SU-DHL-6 (cell line): ENCODE data around the gene ABR.
"Not testable (repeated sequence)": the region's sequence is repeated elsewhere in the genome, so short reads cannot be mapped to it uniquely, and the experiment has no call there.

Experiments
- H2AFZ ChIP-seq: fragments of 200-600 bp; sonication (generic); 2 replicates; pipeline ENCODE4 v1.6.1; 2014; ENCODE audit warnings: low read depth, mild to moderate bottlenecking, moderate library complexity, mixed read lengths, antibody characterized with exemption, low read length; ENCODE audit not compliant: severe bottlenecking
- H3F3A ChIP-seq: fragments of 200-600 bp; shearing (Covaris generic); 2 replicates; pipeline ENCODE4 v1.6.0; 2016; ENCODE audit warnings: antibody characterized with exemption, mild to moderate bottlenecking; ENCODE audit not compliant: insufficient read depth
- H3K27ac ChIP-seq: fragments of 200-600 bp; sonication (generic); 2 replicates; pipeline ENCODE4 v1.5.1; 2016; ENCODE audit warnings: low read depth, mild to moderate bottlenecking, low read length, moderate library complexity, mixed read lengths
- H3K27me3 ChIP-seq: fragments of 200-600 bp; sonication (generic), shearing (Covaris generic); 2 replicates; pipeline ENCODE4 v1.6.0; 2014; ENCODE audit warnings: mild to moderate bottlenecking, low read length
- H3K36me3 ChIP-seq: fragments of 200-600 bp; sonication (generic); 2 replicates; pipeline ENCODE4 v1.6.1; 2014; ENCODE audit warnings: mild to moderate bottlenecking, low read length, mixed read lengths
- H3K4me2 ChIP-seq: fragments of 300-600, 200-600 bp; shearing (Covaris generic), sonication (generic); 2 replicates; pipeline ENCODE4 v1.6.0; 2014; ENCODE audit warnings: low read length, low read depth, mild to moderate bottlenecking; ENCODE audit not compliant: poor library complexity, severe bottlenecking
- H3K4me3 ChIP-seq: fragments of 200-600 bp; sonication (generic); 2 replicates; pipeline ENCODE4 v1.5.1; 2014; ENCODE audit warnings: antibody characterized with exemption, low read length, mild to moderate bottlenecking, mixed read lengths; ENCODE audit not compliant: insufficient read depth, poor library complexity, severe bottlenecking
- H3K79me2 ChIP-seq: fragments of 200-600 bp; sonication (generic); 2 replicates; pipeline ENCODE4 v1.6.1; 2014; ENCODE audit warnings: mild to moderate bottlenecking, low read length, moderate library complexity; ENCODE audit not compliant: insufficient read depth
- H3K9ac ChIP-seq: fragments of 200-600 bp; sonication (generic); 2 replicates; pipeline ENCODE4 v1.7.0; 2014; ENCODE audit warnings: mild to moderate bottlenecking, low read length
- H3K9me2 ChIP-seq: fragments of 200-600 bp; sonication (generic); replicated peaks from 2 replicates; pipeline ENCODE4 v1.6.1; 2014; ENCODE audit warnings: low read length; ENCODE audit not compliant: insufficient read depth
- H3K9me3 ChIP-seq: fragments of 200-600 bp; sonication (generic); 2 replicates; pipeline ENCODE4 v1.6.1; 2014; ENCODE audit warnings: low read length, mixed read lengths; ENCODE audit not compliant: insufficient read depth
- H4K20me1 ChIP-seq: fragments of 200-600 bp; sonication (generic); 2 replicates; pipeline ENCODE4 v1.6.1; 2014; ENCODE audit warnings: low read depth, mild to moderate bottlenecking, antibody characterized with exemption, low read length, moderate library complexity, mixed read lengths
- EZH2phosphoT487 ChIP-seq: fragments of 200-600 bp; sonication (generic), shearing (Covaris generic); conservative IDR thresholded peaks from 2 replicates; pipeline ENCODE4 v1.6.1; 2018; ENCODE audit warnings: mild to moderate bottlenecking, antibody characterized with exemption, low read length, moderate library complexity, mixed read lengths
- TF ChIP-seq, protein P1 (sequence below): fragments of 200-600 bp; sonication (generic); IDR thresholded peaks from one replicate; pipeline ENCODE4 v1.5.1; 2017; ENCODE audit warnings: antibody characterized with exemption, mild to moderate bottlenecking, low read length, moderate library complexity; ENCODE audit not compliant: insufficient read depth, poor library complexity, severe bottlenecking

The ABR gene

DNA sequence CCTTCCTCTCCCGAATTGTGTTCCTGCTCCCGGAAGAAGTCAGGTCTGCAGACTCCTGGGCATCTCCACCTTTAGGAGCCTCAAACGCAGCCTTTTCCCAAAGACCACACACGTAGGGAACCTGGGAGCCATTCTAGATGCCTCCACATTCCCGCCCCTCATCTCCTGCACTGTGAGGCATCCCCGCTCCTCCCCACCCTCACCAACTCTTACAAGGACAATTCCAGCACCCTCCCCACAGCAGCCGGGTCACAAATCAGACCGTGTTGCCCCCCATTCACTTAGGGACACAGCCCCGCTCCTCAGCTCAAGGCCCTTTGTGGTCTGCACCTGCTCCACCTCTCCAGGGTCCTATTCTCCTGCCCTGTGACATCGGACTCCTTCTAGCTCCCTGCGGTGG, 49.6 kb downstream of the ABR start:
- no peak overlapping the region for H3K9ac ChIP-seq
- no peak for TF ChIP-seq EZH2phosphoT487
- TF ChIP-seq, protein P1, sequence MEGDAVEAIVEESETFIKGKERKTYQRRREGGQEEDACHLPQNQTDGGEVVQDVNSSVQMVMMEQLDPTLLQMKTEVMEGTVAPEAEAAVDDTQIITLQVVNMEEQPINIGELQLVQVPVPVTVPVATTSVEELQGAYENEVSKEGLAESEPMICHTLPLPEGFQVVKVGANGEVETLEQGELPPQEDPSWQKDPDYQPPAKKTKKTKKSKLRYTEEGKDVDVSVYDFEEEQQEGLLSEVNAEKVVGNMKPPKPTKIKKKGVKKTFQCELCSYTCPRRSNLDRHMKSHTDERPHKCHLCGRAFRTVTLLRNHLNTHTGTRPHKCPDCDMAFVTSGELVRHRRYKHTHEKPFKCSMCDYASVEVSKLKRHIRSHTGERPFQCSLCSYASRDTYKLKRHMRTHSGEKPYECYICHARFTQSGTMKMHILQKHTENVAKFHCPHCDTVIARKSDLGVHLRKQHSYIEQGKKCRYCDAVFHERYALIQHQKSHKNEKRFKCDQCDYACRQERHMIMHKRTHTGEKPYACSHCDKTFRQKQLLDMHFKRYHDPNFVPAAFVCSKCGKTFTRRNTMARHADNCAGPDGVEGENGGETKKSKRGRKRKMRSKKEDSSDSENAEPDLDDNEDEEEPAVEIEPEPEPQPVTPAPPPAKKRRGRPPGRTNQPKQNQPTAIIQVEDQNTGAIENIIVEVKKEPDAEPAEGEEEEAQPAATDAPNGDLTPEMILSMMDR: no peak

DNA sequence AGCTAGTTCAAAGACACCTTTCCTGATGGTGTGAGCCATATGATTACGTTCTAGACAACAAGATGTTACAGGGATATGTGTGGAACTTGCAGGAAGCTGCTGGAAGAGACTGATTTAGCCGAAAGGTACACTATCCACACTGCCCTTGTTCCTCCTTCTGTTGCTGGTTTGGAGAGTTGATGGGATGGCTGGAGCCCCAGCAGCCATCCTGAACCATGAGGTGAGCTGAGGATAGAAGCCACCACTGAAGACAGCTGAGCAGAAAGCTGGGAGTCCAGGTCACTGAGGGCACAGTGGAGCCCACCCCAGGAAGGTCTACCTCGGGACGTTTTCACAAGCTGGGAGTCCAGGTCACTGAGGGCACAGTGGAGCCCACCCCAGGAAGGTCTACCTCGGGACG, 51.3 kb downstream of the ABR start:
- H3K9ac ChIP-seq, H3K9me3 ChIP-seq, H3K4me3 ChIP-seq, H3K36me3 ChIP-seq, H2AFZ ChIP-seq, H3K4me2 ChIP-seq, H3K27ac ChIP-seq, H4K20me1 ChIP-seq, H3F3A ChIP-seq, H3K27me3 ChIP-seq, H3K9me2 ChIP-seq: not testable (repeated sequence)
- H3K79me2 ChIP-seq: peaks cover 38% of the 10 kb centered on the region; the same call in 1 of the 2 replicates

More for the DNA sequence above, 49.6 kb downstream of the ABR start:
- Histone ChIP-seq H3K27me3 (no peaks in the 10 kb centered on the region), H4K20me1 (no peaks in the 10 kb centered on the region), H3K4me2 (no peak overlapping the region), H3K9me2 (no peaks in the 10 kb centered on the region), H3K27ac (no peak overlapping the region), H3K4me3 (no peak overlapping the region), H3F3A (no peaks in the 10 kb centered on the region), H2AFZ (no peak overlapping the region), H3K36me3 (no peaks in the 10 kb centered on the region), H3K9me3 (no peaks in the 10 kb centered on the region), H3K79me2 (peaks cover 47% of the 10 kb centered on the region)

DNA sequence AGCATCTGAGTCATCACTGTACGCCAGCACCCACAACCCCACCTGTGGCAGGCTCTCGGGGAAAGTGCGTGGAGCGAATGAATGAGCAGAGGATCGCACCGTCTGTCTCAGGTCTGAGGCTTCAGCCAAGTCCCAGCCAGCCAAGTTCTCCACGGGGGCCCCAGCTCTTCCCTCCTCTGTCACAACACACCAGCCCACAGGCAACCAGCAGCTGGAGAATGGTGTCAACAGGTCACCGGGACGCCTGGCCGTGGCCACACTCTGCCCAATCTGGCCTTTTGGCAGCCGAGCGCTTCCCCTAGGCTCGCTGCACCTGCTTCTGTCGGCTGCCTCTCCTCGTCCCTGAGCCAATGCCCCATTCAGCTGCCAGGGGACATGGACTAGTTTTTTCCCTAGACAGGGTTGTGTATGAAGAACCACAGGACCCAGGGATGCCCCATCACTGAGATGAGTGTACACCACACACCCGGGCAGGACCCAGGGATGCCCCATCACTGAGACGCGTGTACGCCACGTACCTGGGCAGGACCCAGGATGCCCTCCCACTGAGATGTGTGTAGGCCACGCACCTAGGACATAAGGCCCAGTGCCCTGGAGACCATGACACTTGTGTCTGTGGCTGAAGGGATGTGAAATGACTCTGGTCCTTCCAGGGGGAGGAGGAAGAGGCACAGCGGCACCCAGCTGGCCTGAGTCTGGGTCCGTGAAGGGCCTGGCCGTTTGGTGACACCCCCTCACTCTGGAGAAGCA, 52.8 kb downstream of the ABR start:
- Histone ChIP-seq H3K4me2 (no peak overlapping the region), H3K36me3 (no peaks in the 10 kb centered on the region), H2AFZ (no peak overlapping the region), H3K79me2 (peaks cover 36% of the 10 kb centered on the region), H3K27me3 (no peaks in the 10 kb centered on the region), H4K20me1 (no peaks in the 10 kb centered on the region), H3F3A (no peaks in the 10 kb centered on the region), H3K4me3 (no peak overlapping the region), H3K9me3 (no peaks in the 10 kb centered on the region), H3K9me2 (no peaks in the 10 kb centered on the region), H3K27ac (no peak overlapping the region), H3K9ac (no peak overlapping the region)
- TF ChIP-seq, protein P1: no peak
- TF ChIP-seq EZH2phosphoT487: no peak

DNA sequence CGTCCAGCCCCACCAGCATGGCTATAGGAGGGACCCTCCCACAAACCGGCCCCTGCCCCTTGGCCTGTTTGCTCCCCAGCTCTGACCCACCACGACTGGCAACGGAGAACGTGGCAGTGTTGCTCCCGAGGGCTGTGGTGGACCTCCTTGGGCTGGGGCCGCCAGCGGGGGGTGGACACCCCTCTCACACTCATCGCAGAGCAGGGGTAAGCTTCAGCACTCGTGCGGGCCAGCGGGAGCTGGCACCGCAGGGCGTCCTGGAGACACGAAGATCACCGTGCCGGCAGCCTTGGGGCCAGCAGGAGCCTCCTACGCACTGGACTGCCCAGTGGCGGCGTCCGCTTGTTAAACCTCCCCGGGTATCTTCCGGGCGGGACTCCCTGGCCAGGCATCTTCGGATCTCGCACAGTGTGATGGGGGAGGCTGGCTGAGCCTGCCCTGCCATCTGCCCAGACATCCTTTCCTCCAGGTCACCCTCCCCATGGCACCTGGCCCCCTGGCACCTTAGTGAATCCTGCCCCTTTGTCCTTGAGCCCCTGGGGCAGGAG, 53.5 kb downstream of the ABR start:
- no peak overlapping the region for H2AFZ ChIP-seq
- H3K4me2 ChIP-seq: no peak overlapping the region
- H3K4me3 ChIP-seq: no peak overlapping the region
- H3F3A ChIP-seq: no peaks in the 10 kb centered on the region
- H3K9me3 ChIP-seq: no peaks in the 10 kb centered on the region
- no peak overlapping the region for H3K27ac ChIP-seq
- H3K9me2 ChIP-seq: no peaks in the 10 kb centered on the region
- peaks cover 40% of the 10 kb centered on the region for H3K79me2 ChIP-seq
- H3K27me3 ChIP-seq: no peaks in the 10 kb centered on the region
- TF ChIP-seq, protein P1: no peak
- TF ChIP-seq EZH2phosphoT487: no peak
- H3K36me3 ChIP-seq: no peaks in the 10 kb centered on the region
- H3K9ac ChIP-seq: no peak overlapping the region
- H4K20me1 ChIP-seq: no peaks in the 10 kb centered on the region
